ENCODE data around the gene ZCCHC4.

Gene ZCCHC4

DNA sequence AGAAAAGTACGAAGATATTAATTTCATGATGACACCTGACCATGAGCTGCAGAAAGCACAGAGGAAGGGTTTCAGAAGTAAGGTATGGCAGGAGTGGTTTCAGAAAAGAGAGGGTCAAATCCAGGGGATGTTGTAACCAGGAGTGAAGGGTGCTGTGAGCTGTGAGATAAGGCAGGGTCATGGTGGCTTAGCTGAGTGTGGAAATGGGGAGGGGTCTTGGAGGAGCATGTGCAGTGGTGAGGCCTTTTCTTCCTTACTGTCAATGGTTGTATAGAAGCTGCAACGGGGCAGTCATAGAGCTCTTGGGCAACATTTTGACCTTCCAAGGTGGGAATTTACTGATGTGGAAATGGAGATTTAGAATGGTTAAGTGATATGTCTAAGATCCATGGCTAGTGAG, 67.0 kb downstream of the ZCCHC4 start:
- no peak for DNase-seq

GRCh38 chr4:25383647-25384046, 71.1 kb downstream of the ZCCHC4 start:
- no peak for DNase-seq

DNA sequence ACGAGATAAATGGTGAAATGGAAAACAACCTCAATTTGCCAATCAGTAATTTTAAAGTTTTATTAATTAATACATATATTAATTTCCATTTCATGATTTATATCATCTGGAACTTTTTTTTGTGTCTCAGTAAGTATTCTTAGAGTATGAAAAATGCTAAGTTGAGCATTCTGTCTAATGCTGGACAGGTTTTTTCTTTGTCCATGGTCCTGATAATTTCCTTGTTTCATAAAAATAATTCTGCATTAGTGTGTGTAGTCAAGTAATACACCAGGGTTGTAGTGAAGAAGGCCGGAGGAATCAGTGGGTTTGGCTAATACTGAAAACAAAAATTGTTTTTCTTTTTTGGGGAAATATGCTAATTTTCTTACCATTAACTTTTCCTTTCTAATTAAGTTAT, 74.4 kb downstream of the ZCCHC4 start:
- no peak for DNase-seq

GRCh38 chr4:25397305-25397704, 84.7 kb downstream of the ZCCHC4 start:
- no peak for DNase-seq

GRCh38 chr4:25399510-25399909, 86.9 kb downstream of the ZCCHC4 start:
- no peak for DNase-seq

DNA sequence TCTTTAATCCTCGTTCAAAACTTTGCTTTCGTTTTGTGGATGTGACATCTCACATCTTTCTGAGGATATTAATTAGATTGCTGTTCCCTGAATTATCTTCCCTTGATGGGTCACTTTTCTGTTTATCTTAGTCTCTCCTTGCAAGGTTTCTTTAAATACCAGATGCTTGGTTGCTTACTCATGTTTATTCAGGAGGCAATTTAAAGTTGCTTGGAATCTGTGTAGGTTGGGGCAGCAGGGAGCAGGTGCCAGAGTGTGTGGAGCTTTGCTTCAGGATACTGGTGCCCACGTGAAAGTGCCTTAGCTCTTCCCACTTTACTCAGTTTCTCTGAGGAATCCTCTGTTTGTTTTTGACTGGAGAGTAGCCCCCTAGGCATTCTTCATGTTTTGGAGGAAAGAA, 88.5 kb downstream of the ZCCHC4 start:
- DNase-seq, result no peak

DNA sequence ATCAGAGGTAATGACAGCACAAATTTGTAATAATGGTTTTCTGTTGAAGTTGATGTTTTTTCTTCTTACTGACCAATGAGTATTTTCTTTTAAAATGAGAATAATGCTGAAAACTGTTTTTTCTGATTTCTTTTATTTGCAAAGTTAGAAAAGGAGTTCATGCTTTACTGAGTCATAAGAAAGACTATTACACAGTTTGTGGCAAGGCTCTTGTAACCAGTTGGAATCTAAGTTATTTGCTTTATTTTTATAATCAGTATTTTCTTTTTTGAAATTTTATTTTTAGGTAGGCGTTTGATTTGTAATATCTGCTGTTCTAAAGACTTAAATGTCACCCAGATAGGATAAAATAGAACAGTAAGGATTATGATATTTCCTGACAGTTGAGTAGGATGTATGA, 89.9 kb downstream of the ZCCHC4 start:
- DNase-seq, result no peak

GRCh38 chr4:25403699-25404098, 91.1 kb downstream of the ZCCHC4 start:
- no peak for DNase-seq

DNA sequence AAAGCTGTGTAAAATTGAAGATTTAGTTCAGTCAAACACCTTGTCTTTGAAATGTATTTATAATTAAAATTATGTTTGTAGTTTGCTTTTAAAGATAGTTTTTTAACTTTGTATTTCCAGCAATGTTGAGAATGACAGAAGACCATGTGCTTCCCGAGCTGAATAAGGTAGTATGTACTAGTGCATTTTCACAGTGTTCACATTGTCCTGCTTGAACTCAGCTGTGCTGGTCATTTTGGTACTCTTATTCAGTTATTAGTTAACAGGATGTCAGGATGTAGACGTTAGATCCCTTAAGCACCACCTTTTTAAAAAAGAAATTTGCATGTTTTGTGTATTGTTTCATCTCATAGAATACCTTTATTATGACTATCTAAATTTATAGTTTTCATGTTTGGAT, 92.9 kb downstream of the ZCCHC4 start:
- no peak for DNase-seq

- no peak for DNase-seq
Observed at GRCh38 chr4:25406081-25406692, 93.6 kb downstream of the ZCCHC4 start.

DNA sequence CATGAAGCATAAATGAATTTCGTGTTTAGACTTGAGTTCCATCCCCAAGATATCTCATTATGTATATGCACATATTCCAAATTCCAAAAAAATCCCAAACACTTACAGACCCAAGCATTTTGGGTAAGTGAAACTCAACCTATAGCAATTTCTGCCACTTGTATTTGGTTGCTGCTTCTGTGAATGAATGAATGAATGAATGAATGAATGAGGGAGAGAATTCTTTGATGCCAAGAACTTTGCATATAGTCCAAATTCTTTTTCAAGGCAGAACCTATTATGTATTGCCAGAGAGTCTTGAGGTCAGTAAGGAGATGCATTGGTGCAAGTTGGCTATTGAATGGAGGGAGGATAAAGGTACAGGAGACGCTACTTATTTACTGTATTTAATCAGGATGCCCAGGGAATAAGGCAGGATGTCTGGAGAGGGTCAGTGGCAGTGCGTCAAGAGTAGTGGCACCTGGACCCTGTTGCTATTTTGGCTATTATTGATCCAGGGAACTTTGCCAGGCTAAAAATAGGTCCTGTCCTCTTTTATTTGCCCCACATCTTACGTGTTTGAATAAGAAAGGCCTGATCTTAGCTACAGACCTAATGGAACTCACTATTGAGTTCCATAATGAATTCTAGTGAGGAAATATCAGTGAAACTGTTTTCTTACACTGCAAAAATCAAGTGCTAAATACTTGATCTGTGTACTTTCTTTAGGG, 98.4 kb downstream of the ZCCHC4 start:
- DNase-seq, result no peak

GRCh38 chr4:25413261-25413660, 100.7 kb downstream of the ZCCHC4 start:
- no peak for DNase-seq

GRCh38 chr4:25417014-25417413, 104.4 kb downstream of the ZCCHC4 start:
- no peak for DNase-seq

All from NCI-H526 (cell line).